ENCODE measurements around the gene ZFYVE19. TPM values are rescaled to one million over a fixed set of nuclear protein-coding genes. Genes with fewer than 3 reads are reported as not detected.

The ZFYVE19 gene
- total RNA-seq, 4 donors from 2014 or later = 21.7 to 37.8 (median 22.3) TPM

- no peak for TF ChIP-seq POLR2A (IDR thresholded peaks at IDR 0.05)
- TF ChIP-seq, protein P1, sequence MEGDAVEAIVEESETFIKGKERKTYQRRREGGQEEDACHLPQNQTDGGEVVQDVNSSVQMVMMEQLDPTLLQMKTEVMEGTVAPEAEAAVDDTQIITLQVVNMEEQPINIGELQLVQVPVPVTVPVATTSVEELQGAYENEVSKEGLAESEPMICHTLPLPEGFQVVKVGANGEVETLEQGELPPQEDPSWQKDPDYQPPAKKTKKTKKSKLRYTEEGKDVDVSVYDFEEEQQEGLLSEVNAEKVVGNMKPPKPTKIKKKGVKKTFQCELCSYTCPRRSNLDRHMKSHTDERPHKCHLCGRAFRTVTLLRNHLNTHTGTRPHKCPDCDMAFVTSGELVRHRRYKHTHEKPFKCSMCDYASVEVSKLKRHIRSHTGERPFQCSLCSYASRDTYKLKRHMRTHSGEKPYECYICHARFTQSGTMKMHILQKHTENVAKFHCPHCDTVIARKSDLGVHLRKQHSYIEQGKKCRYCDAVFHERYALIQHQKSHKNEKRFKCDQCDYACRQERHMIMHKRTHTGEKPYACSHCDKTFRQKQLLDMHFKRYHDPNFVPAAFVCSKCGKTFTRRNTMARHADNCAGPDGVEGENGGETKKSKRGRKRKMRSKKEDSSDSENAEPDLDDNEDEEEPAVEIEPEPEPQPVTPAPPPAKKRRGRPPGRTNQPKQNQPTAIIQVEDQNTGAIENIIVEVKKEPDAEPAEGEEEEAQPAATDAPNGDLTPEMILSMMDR (IDR thresholded peaks at IDR 0.05) = no peak
- intact Hi-C loops (cut with DNase I) = loop anchor here (10.0 kb wide), 1 partner anchor 126 kb away; the partner anchor contains the start of gene VPS18
- H3K36me3 ChIP-seq = peaks cover 1 to 10% of the 10 kb centered on the region in 2 donors
- WGBS, 2 donors = 69 to 73% methylated on average over 18 to 21 of the region's 21 CpGs
- peaks cover 12 to 43% of the 10 kb centered on the region in 2 donors for H3K4me1 ChIP-seq
- no peaks in the 10 kb centered on the region for H3K27me3 ChIP-seq
- H3K4me3 ChIP-seq (replicated peaks in 1 of 3) = no peak overlapping the region
- no peaks in the 10 kb centered on the region for H3K9me3 ChIP-seq
- peak in 1 of 2 donors; percentile 17 for DNase-seq
- H3K27ac ChIP-seq = peak overlapping the region in 2 of 3 donors; percentile 69 to 70
These were observed 38.2 kb upstream of the ZFYVE19 start for GRCh38 chr15:40768521-40769273.

DNA sequence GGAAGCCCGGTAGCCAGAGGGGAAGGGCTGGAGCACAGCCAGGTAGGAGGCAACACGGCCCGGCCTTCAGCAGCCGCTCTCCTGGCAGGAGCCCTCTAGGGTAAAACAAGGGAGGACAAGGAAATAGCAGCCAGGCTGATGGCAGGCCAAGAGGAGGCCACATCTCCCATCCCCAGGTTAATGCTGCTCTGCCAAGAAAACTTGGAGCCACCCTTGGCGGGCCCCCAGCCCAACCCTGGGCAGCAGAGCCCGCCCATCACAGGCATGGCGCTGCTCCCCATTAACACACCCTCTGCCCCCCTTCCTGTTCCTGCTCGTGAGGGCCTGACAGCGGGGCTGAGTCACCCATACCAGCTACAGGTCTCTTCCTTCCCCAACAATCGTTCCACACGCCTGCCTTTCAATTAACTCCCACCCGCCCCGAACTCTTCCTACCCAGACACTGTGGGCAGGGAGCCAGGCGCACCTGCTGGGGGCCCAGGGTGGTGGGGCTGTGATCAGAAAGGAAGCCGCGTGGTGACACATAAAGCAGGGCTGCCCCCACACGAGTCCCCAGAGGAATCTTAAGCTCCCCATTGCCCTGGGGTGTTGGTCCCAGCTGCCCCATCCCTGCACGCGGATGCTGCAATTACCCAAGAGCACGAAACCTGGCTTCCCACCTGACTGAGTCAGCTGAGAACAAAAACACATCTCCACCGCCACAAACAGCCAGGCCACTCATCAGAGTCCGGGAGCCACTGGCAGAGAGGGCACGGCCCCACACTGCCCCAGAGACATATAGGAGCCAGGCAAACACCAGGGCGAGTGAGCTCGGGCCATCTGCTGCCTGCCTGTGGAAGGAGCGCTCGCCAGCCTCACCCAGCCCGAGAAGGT is 37.4 kb upstream of the ZFYVE19 start, which contains the start of gene C15orf62:
Gene C15orf62, plus strand, starts transcription at position 707 of the 873 bp plus-strand sequence. CDS start 516 bp downstream, outside the sequence.
- Histone ChIP-seq H3K4me1 (peaks cover 10 to 38% of the 10 kb centered on the region in 2 donors), H3K4me3 (replicated peaks in 1 of 3) (no peak within 1 kb of the TSS), H3K36me3 (peaks cover 9 to 17% of the 10 kb centered on the region in 2 donors), H3K27me3 (no peaks in the 10 kb centered on the region), H3K9me3 (no peaks in the 10 kb centered on the region), H3K27ac (peak within 1 kb of the TSS in 2 of 3 donors; percentile 69 to 70)
- DNase-seq = peak; percentile 64 to 71
- intact Hi-C loops (cut with DNase I) = loop anchor here (10.0 kb wide), 2 partner anchors 125 to 205 kb away; partner anchors contain the start of genes CCDC32, RPUSD2 and VPS18
- TF ChIP-seq, protein P1 (IDR thresholded peaks at IDR 0.05) = no peak
- 54 to 57% methylated on average over 16 to 26 of the region's 28 CpGs for WGBS, 2 donors

- peak overlapping the region in 1 of 3 donors; percentile 70 for H3K27ac ChIP-seq
- no peaks in the 10 kb centered on the region for H3K27me3 ChIP-seq
- no peak for DNase-seq
- H3K4me1 ChIP-seq = peaks cover 3 to 31% of the 10 kb centered on the region in 2 donors
- no peak overlapping the region for H3K4me3 ChIP-seq (replicated peaks in 1 of 3)
- H3K36me3 ChIP-seq = peaks cover 17 to 24% of the 10 kb centered on the region in 2 donors
- intact Hi-C loops (cut with DNase I) = loop anchor here (10.0 kb wide), 1 partner anchor 205 kb away; the partner anchor contains the start of genes CCDC32 and RPUSD2
- WGBS, 2 donors = 77 to 88% methylated on average over 7 to 8 of the region's 17 CpGs
- H3K9me3 ChIP-seq = no peaks in the 10 kb centered on the region
- TF ChIP-seq, protein P1 (IDR thresholded peaks at IDR 0.05) = no peak
- no peak for TF ChIP-seq POLR2A (IDR thresholded peaks at IDR 0.05)
These were observed 36.7 kb upstream of the ZFYVE19 start for GRCh38 chr15:40770147-40770721.

GRCh38 chr15:40771242-40771641 is 35.6 kb upstream of the ZFYVE19 start:
- H3K4me1 ChIP-seq = peaks cover 0 to 23% of the 10 kb centered on the region in 2 donors
- no peaks in the 10 kb centered on the region for H3K27me3 ChIP-seq
- intact Hi-C loops (cut with DNase I) = loop anchor here (10.0 kb wide), 1 partner anchor 206 kb away; the partner anchor contains the start of genes CCDC32 and RPUSD2
- peaks cover 27 to 34% of the 10 kb centered on the region in 2 donors for H3K36me3 ChIP-seq
- no peak for DNase-seq
- no peaks in the 10 kb centered on the region for H3K9me3 ChIP-seq
- no peak overlapping the region for H3K4me3 ChIP-seq (replicated peaks in 1 of 3)
- WGBS, 2 donors = 93 to 99% methylated on average over 5 of the region's 5 CpGs
- no peak for TF ChIP-seq POLR2A (IDR thresholded peaks at IDR 0.05)
- TF ChIP-seq, protein P1 (IDR thresholded peaks at IDR 0.05) = no peak
- H3K27ac ChIP-seq = no peak overlapping the region

All from thyroid gland (tissue), 4 donors.